CD4-positive, alpha-beta T cell treated with Interleukin-21 for 1 hour (primary cell): ENCODE data around the gene SSRP1.
A peak's percentile ranks its signal among the peaks of the same experiment; 100 is the strongest.

Experiments used
- DNase-seq: peaks from one replicate; pipeline ENCODE4 v3.0.0-alpha.2; 2020

SSRP1 gene

GRCh38 chr11:57313788-57314135 lies 21.9 kb downstream of the SSRP1 start:
- DNase-seq, result no peak

GRCh38 chr11:57313071-57313787 lies 22.5 kb downstream of the SSRP1 start:
- DNase-seq, result no peak

GRCh38 chr11:57312511-57313021 lies 23.1 kb downstream of the SSRP1 start:
- no peak for DNase-seq

DNA sequence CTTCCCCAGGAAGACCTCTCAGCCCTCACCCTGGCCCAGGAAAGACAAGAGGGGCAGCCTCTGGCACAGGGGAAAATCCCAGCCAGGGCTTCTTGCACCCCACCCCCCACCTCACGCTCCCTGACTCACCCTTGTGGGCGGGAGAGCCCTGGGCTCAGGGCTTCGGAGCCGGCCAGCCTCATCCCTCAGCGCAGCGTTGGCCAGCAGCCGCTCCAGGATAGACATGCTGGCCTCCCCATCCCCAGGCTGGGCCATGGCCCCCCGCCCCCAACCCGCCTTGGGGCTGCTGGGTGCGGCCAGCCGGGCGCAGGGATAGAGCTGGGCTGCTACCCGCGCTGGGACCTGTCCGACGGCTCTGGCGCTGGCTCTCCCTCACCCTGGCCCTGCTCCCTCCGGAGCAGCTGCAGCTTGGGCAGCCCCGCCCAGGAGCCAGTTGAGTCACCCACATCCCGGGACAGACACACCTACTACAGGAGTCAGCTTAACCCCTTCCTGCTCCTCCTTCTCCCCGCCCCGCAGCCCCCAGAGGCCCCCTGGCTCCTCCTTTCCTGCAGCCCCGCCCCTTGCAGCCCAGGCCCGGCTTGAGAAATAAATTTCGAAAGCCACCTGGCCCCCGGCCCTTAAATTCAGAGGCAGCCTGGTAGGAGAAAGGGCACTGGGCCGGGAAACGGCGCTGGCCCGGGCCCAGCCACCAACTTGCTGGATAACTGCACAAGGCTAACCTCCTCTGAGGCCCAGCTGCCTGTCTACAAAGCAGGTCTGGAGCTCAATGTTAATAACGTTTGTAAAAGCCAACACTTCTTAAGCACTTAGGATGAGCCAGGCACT lies 24.4 kb downstream of the SSRP1 start:
- DNase-seq, result peak; percentile 29

- no peak for DNase-seq
These were observed 25.0 kb downstream of the SSRP1 start for GRCh38 chr11:57310630-57311086.

GRCh38 chr11:57310091-57310490 lies 25.6 kb downstream of the SSRP1 start:
- no peak for DNase-seq

GRCh38 chr11:57309106-57310059 lies 26.3 kb downstream of the SSRP1 start:
- DNase-seq, result no peak

- DNase-seq, result no peak
These were observed 27.1 kb downstream of the SSRP1 start for GRCh38 chr11:57308426-57309060.

GRCh38 chr11:57307666-57308270 lies 27.9 kb downstream of the SSRP1 start:
- no peak for DNase-seq

- DNase-seq, result no peak
These were observed 28.6 kb downstream of the SSRP1 start for GRCh38 chr11:57306940-57307565.

DNA sequence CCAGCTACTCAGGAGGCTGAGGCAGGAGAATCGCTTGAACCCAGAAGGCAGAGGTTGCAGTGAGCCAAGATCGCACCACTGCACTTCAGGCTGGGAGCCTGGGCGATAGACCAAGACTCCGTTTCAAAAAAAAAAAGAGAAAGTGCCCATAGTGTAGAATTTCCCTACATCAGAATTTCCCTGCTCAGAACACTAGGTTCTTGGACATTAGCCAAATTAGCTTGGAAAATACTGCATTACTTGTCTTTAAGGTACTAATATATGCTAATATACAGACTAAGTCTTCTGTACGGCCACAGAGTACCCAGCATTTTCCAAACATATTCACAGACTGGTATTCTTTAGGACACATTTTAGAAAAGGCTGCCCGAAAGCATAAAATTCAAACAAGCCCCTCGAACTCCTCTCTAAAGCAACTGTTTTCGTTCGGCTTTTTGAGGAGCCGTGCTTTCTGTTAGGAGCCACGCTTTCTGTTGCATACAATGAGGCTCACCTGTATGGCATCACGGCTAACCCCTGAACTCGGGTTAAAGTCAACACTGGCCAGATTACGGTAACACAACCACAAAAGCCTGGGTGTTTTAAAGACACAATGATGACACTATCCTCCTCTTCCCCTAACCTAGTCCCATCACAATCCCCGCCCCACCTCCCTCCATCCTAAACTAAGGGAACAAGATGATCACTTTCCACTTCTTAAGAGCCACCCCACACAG lies 29.4 kb downstream of the SSRP1 start:
- no peak for DNase-seq

GRCh38 chr11:57305523-57305922 lies 30.2 kb downstream of the SSRP1 start:
- DNase-seq, result no peak

GRCh38 chr11:57303990-57304579 lies 31.6 kb downstream of the SSRP1 start:
- DNase-seq, result no peak

- DNase-seq, result no peak
These were observed 32.3 kb downstream of the SSRP1 start for GRCh38 chr11:57303280-57303989.

- DNase-seq, result no peak
These were observed 33.2 kb downstream of the SSRP1 start for GRCh38 chr11:57302489-57302888.

DNA sequence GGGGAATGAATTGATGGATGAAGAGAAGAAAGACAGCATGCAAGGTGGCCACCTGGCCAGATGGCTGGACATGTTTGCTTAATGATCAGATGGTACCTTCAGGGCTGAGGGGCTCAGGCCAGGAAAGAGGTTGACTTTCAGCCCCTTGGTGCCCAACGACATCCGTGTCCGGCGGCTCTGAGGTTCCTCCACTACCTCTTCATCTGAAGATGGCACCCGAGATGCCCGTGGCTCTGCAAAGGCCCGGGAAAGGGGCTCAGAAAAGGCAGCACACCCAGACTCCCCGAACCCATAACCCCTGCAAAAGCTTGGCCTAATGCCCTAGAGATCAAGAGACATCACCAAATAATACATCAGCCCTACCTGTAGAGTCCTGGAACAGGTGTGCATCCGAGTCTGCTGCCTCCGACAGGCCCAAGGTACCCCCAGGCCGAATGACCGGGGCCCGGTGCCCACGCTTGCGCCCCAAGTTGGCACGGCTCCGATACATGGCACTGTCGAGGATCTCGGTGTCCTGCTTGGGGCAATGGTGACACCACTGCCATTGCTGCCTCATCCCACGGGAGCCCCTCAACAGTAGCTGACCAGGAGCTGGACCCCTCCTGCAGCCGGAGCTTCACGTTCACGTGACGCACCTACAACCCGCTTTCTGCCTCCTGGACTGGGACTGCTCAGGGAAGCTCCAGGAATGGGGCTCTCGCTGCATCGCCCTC lies 33.8 kb downstream of the SSRP1 start:
- DNase-seq, result no peak

- DNase-seq, result no peak
These were observed 34.9 kb downstream of the SSRP1 start for GRCh38 chr11:57300785-57301184.

- DNase-seq, result no peak
These were observed 36.4 kb downstream of the SSRP1 start for GRCh38 chr11:57299150-57299737.

DNA sequence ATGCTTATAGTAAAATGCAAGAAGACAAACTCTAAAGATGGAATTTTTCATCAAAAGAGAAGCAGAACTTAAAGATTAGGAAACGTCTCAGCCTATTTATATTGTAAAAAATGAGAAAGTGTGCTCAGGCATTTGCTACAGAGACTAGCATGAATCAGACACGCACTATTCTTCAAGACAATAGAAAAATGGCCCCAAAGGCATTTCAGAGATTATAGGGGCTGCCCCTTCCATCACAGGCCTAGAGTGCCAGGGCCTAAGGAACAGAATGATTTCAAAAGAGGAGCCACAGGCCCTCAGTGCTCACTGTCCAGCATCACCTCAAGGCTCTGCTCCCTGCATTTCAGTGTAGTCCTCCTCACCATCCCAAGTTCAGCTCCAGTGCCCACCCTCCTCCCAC lies 38.5 kb downstream of the SSRP1 start:
- DNase-seq, result no peak
